Smooth muscle cell (in vitro differentiated cells): ENCODE measurements around the gene TTC33. TPM values are rescaled to one million over a fixed set of nuclear protein-coding genes. Genes with fewer than 3 reads are reported as not detected.

ENCODE experiments used
- DNase-seq: peaks from one replicate; lab custom pipeline; 2025; ENCODE audit not compliant: unreplicated experiment; lab: John Stamatoyannopoulos, UW
- H2AFZ ChIP-seq: fragments of 200-600 bp; sonication (generic); 2 replicates; pipeline ENCODE4 v1.6.0; 2016; ENCODE audit warnings: antibody characterized with exemption, low read depth, mild to moderate bottlenecking
- H3F3A ChIP-seq: fragments of 200-600 bp; sonication (generic); 2 replicates; pipeline ENCODE4 v1.6.0; 2017; ENCODE audit warnings: antibody characterized with exemption, low read depth
- H3K27ac ChIP-seq: fragments of 200-600 bp; sonication (generic); 2 replicates; pipeline ENCODE4 v1.5.1; 2016; ENCODE audit warnings: low read depth, mild to moderate bottlenecking
- H3K27me3 ChIP-seq: fragments of 200-600 bp; sonication (generic); 2 replicates; pipeline ENCODE4 v1.6.1; 2016; ENCODE audit warnings: low read depth, mild to moderate bottlenecking
- H3K36me3 ChIP-seq: fragments of 200-600 bp; sonication (generic); 2 replicates; pipeline ENCODE4 v1.5.1; 2016; ENCODE audit warnings: low read depth
- H3K4me1 ChIP-seq: fragments of 200-600 bp; sonication (generic); 2 replicates; pipeline ENCODE4 v1.5.1; 2016; ENCODE audit warnings: low read depth
- H3K4me2 ChIP-seq: fragments of 200-600 bp; sonication (generic); 2 replicates; pipeline ENCODE4 v1.6.0; 2016; ENCODE audit warnings: mild to moderate bottlenecking
- H3K4me3 ChIP-seq: fragments of 200-600 bp; sonication (generic); 2 replicates; pipeline ENCODE4 v1.5.1; 2016; ENCODE audit warnings: mild to moderate bottlenecking
- H3K79me2 ChIP-seq: fragments of 200-600 bp; sonication (generic); 2 replicates; pipeline ENCODE4 v1.6.0; 2016; ENCODE audit warnings: low read depth, mild to moderate bottlenecking
- H3K9ac ChIP-seq: fragments of 200-600 bp; sonication (generic); 2 replicates; pipeline ENCODE4 v1.6.0; 2016; ENCODE audit warnings: low read depth
- H3K9me3 ChIP-seq: fragments of 200-600 bp; sonication (generic); replicated peaks from 2 replicates; pipeline ENCODE4 v1.5.1; 2016; ENCODE audit warnings: low read depth
- H4K20me1 ChIP-seq: fragments of 200-600 bp; sonication (generic); 2 replicates; pipeline ENCODE4 v1.6.0; 2016; ENCODE audit warnings: low read depth
- CTCF ChIP-seq: fragments of 200-600 bp; sonication (generic); IDR thresholded peaks from 2 replicates; pipeline ENCODE4 v1.5.1; 2017; ENCODE audit warnings: borderline replicate concordance, mild to moderate bottlenecking, antibody characterized with exemption; ENCODE audit not compliant: insufficient read depth, poor library complexity, severe bottlenecking
- WGBS: methylation state at CpG from one replicate; pipeline ENCODE4 v1.1.7; 2016; ENCODE audit warnings: low lambda C conversion rate; 5-methylcytosine and 5-hydroxymethylcytosine counted together
- polyA plus RNA-seq: library from polyadenylated mRNA; unstranded; fragments of >200 nt; fragmentation: Nextera tagmentation; extraction: Ambion mirVana; gene quantifications from 2 replicates; pipeline ENCODE4 v1.2.1, GENCODE V29; 2016
- total RNA-seq: library from RNA; depleted of rRNA; stranded (reverse); fragments of >200 nt; gene quantifications from 2 replicates; pipeline ENCODE4 v1.2.3, GENCODE V29; 2014

TTC33 gene
- total and polyA plus RNA-seq, 2 experiments from 2014 or later, result 13.1 to 22.1 TPM

GRCh38 chr5:40547994-40548575 lies 207.7 kb downstream of the TTC33 start:
- Histone ChIP-seq H2AFZ (no peak overlapping the region), H3K9me3 (no peaks in the 10 kb centered on the region), H3K9ac (no peak overlapping the region), H3K36me3 (no peaks in the 10 kb centered on the region), H4K20me1 (no peaks in the 10 kb centered on the region), H3K27me3 (no peaks in the 10 kb centered on the region), H3K27ac (no peak overlapping the region), H3F3A (no peaks in the 10 kb centered on the region), H3K4me2 (no peak overlapping the region), H3K79me2 (no peaks in the 10 kb centered on the region), H3K4me3 (no peak overlapping the region), H3K4me1 (no peaks in the 10 kb centered on the region)
- no peak for DNase-seq
- TF ChIP-seq CTCF, result no peak
- WGBS, result 62% methylated on average over 3 of the region's 3 CpGs

GRCh38 chr5:40547557-40547956 lies 208.2 kb downstream of the TTC33 start:
- H4K20me1 ChIP-seq, result no peaks in the 10 kb centered on the region
- H3K27me3 ChIP-seq, result no peaks in the 10 kb centered on the region
- no peak for DNase-seq
- TF ChIP-seq CTCF, result no peak
- H3K4me3 ChIP-seq, result no peak overlapping the region
- H3K36me3 ChIP-seq, result no peaks in the 10 kb centered on the region
- no peaks in the 10 kb centered on the region for H3F3A ChIP-seq
- H3K9ac ChIP-seq, result no peak overlapping the region
- H3K79me2 ChIP-seq, result no peaks in the 10 kb centered on the region
- no peak overlapping the region for H2AFZ ChIP-seq
- no peaks in the 10 kb centered on the region for H3K9me3 ChIP-seq
- no peak overlapping the region for H3K4me2 ChIP-seq
- no peak overlapping the region for H3K27ac ChIP-seq
- 95% methylated on average over 4 of the region's 4 CpGs for WGBS
- H3K4me1 ChIP-seq, result no peaks in the 10 kb centered on the region

- H3K9ac ChIP-seq, result no peak overlapping the region
- no peaks in the 10 kb centered on the region for H3F3A ChIP-seq
- H3K4me1 ChIP-seq, result no peaks in the 10 kb centered on the region
- no peaks in the 10 kb centered on the region for H3K27me3 ChIP-seq
- H3K9me3 ChIP-seq, result no peaks in the 10 kb centered on the region
- no peak for TF ChIP-seq CTCF
- no peak overlapping the region for H3K27ac ChIP-seq
- H4K20me1 ChIP-seq, result no peaks in the 10 kb centered on the region
- H3K79me2 ChIP-seq, result no peaks in the 10 kb centered on the region
- H3K4me2 ChIP-seq, result no peak overlapping the region
- no peak for DNase-seq
- no peaks in the 10 kb centered on the region for H3K36me3 ChIP-seq
- no peak overlapping the region for H2AFZ ChIP-seq
- no peak overlapping the region for H3K4me3 ChIP-seq
Observed at GRCh38 chr5:40540301-40540700, 215.5 kb downstream of the TTC33 start.

- H3K9me3 ChIP-seq, result no peaks in the 10 kb centered on the region
- no peak overlapping the region for H3K9ac ChIP-seq
- H3K27me3 ChIP-seq, result no peaks in the 10 kb centered on the region
- no peak overlapping the region for H2AFZ ChIP-seq
- no peaks in the 10 kb centered on the region for H3K4me1 ChIP-seq
- H3K79me2 ChIP-seq, result no peaks in the 10 kb centered on the region
- no peaks in the 10 kb centered on the region for H3K36me3 ChIP-seq
- H3K4me2 ChIP-seq, result no peak overlapping the region
- no peaks in the 10 kb centered on the region for H4K20me1 ChIP-seq
- no peaks in the 10 kb centered on the region for H3F3A ChIP-seq
- WGBS, result 68% methylated on average over 1 of the region's 1 CpG
- H3K27ac ChIP-seq, result no peak overlapping the region
- H3K4me3 ChIP-seq, result no peak overlapping the region
- TF ChIP-seq CTCF, result no peak
- DNase-seq, result no peak
Observed at GRCh38 chr5:40524677-40525076, 231.1 kb downstream of the TTC33 start.
